Measurements from ENCODE around the gene SNRPA1.

The SNRPA1 gene

DNA sequence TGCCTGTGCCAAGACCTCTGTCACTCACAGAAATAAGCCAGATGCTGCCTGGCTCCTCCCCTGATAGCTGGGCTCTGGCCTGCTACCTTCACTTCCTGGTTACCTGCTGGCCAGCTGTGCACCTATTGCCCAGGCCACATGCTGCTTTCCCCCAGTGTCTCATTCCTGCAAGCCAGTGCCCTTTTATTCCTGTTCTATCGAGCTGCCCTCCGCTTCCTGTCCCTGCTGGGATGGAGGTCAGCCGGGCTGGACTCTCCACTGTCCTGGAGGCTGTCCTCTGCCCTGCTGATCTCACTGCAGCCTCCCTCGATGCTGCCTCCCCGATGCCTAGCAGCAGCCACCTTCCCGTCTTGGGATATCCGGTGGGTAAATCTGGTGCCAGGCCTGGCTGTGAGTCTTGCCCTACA lies 37.0 kb upstream of the SNRPA1 start:
- Histone ChIP-seq H3K4me1 (ENCODE audit: control insufficient read depth in 1 of 2, insufficient read depth in 1 of 2, low read depth in 1 of 2, low read length in 1 of 2) (no peaks in the 10 kb centered on the region), H3K27ac (no peak overlapping the region), H3K27me3 (peaks cover 48% of the 10 kb centered on the region), H3K36me3 (no peaks in the 10 kb centered on the region), H3K9me3 (peaks cover 5% of the 10 kb centered on the region), H3K4me3 (ENCODE audit: low read depth in 1 of 2, low read length in 1 of 2) (no peak overlapping the region)
- TF ChIP-seq, protein P1, sequence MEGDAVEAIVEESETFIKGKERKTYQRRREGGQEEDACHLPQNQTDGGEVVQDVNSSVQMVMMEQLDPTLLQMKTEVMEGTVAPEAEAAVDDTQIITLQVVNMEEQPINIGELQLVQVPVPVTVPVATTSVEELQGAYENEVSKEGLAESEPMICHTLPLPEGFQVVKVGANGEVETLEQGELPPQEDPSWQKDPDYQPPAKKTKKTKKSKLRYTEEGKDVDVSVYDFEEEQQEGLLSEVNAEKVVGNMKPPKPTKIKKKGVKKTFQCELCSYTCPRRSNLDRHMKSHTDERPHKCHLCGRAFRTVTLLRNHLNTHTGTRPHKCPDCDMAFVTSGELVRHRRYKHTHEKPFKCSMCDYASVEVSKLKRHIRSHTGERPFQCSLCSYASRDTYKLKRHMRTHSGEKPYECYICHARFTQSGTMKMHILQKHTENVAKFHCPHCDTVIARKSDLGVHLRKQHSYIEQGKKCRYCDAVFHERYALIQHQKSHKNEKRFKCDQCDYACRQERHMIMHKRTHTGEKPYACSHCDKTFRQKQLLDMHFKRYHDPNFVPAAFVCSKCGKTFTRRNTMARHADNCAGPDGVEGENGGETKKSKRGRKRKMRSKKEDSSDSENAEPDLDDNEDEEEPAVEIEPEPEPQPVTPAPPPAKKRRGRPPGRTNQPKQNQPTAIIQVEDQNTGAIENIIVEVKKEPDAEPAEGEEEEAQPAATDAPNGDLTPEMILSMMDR (IDR thresholded peaks at IDR 0.05) = no peak

GRCh38 chr15:101329867-101330380 lies 34.9 kb upstream of the SNRPA1 start:
- H3K36me3 ChIP-seq = no peaks in the 10 kb centered on the region
- H3K9me3 ChIP-seq = peaks cover 5% of the 10 kb centered on the region
- H3K4me3 ChIP-seq (ENCODE audit: low read depth in 1 of 2, low read length in 1 of 2) = no peak overlapping the region
- H3K27ac ChIP-seq = no peak overlapping the region
- H3K4me1 ChIP-seq (ENCODE audit: control insufficient read depth in 1 of 2, insufficient read depth in 1 of 2, low read depth in 1 of 2, low read length in 1 of 2) = no peaks in the 10 kb centered on the region
- TF ChIP-seq, protein P1 (IDR thresholded peaks at IDR 0.05) = no peak
- H3K27me3 ChIP-seq = peaks cover 62% of the 10 kb centered on the region

- TF ChIP-seq, protein P1 (IDR thresholded peaks at IDR 0.05) = no peak
- Histone ChIP-seq H3K4me1 (ENCODE audit: control insufficient read depth in 1 of 2, insufficient read depth in 1 of 2, low read depth in 1 of 2, low read length in 1 of 2) (no peaks in the 10 kb centered on the region), H3K36me3 (no peaks in the 10 kb centered on the region), H3K4me3 (ENCODE audit: low read depth in 1 of 2, low read length in 1 of 2) (no peak overlapping the region), H3K27ac (no peak overlapping the region), H3K27me3 (peaks cover 68% of the 10 kb centered on the region), H3K9me3 (peaks cover 1% of the 10 kb centered on the region)
These were observed 34.3 kb upstream of the SNRPA1 start for GRCh38 chr15:101329309-101329863.

- H3K4me1 ChIP-seq (ENCODE audit: control insufficient read depth in 1 of 2, insufficient read depth in 1 of 2, low read depth in 1 of 2, low read length in 1 of 2) = no peaks in the 10 kb centered on the region
- TF ChIP-seq, protein P1 (IDR thresholded peaks at IDR 0.05) = no peak
- H3K36me3 ChIP-seq = no peaks in the 10 kb centered on the region
- no peaks in the 10 kb centered on the region for H3K9me3 ChIP-seq
- no peak overlapping the region for H3K27ac ChIP-seq
- no peak overlapping the region for H3K4me3 ChIP-seq (ENCODE audit: low read depth in 1 of 2, low read length in 1 of 2)
- H3K27me3 ChIP-seq = peaks cover 78% of the 10 kb centered on the region
These were observed 33.0 kb upstream of the SNRPA1 start for GRCh38 chr15:101328001-101328400.

DNA sequence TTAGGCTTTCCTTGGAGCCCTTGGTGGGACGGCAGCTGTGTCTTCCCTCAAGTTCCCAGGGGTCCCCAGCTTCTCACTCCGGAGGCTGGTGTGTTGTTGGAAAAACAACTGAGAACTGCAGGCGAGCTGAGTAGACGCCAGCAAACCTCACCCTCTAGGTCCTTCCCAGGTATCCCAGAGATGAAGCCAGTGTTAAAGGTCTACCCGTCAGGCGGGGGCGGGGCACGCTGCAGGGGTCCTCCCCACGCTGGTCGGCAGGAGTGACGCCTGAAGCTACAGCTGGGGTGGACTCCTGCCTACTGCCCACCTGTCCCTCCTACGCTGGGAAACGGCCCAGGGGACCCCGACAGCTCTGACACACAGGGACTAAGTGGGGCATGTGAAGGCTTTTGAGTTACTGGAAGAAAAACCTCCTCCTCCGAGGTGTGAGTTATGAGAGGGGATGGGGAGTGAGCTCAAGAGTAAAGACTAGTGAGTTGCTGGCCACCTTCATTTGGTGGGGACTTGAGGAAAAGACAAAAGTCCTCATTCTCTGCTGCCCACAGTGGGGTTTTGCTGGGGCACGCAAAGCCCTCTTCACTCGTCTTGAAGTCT lies 32.2 kb upstream of the SNRPA1 start:
- H3K27ac ChIP-seq = no peak overlapping the region
- no peaks in the 10 kb centered on the region for H3K9me3 ChIP-seq
- no peaks in the 10 kb centered on the region for H3K4me1 ChIP-seq (ENCODE audit: control insufficient read depth in 1 of 2, insufficient read depth in 1 of 2, low read depth in 1 of 2, low read length in 1 of 2)
- H3K27me3 ChIP-seq = peaks cover 86% of the 10 kb centered on the region
- H3K36me3 ChIP-seq = no peaks in the 10 kb centered on the region
- no peak overlapping the region for H3K4me3 ChIP-seq (ENCODE audit: low read depth in 1 of 2, low read length in 1 of 2)
- TF ChIP-seq, protein P1 (IDR thresholded peaks at IDR 0.05) = no peak

Measured in neutrophil (primary cell).